RCC 7860 (cell line): ENCODE results near the gene TMEM86A.

ENCODE experiments used
- DNase-seq: peaks from one replicate; pipeline ENCODE4 v3.0.0-alpha.2; 2015; ENCODE audit warnings: low spot score
- FAIRE-seq: peaks from 2 replicates; lab custom pipeline; 2012; peaks lifted over from hg19 to GRCh38; lab: Jason Lieb, UNC

TMEM86A gene

GRCh38 chr11:18754308-18754707 lies 55.7 kb downstream of the TMEM86A start:
- FAIRE-seq (peak; percentile 44), DNase-seq (peak; percentile 59)
